ENCODE data around the gene GALNT10.
A peak's percentile ranks its signal among the peaks of the same experiment; 100 is the strongest.

GALNT10 gene

GRCh38 chr5:154203798-154204578 is 13.5 kb downstream of the GALNT10 start:
- DNase-seq = no peak

- no peak for DNase-seq
Observed at GRCh38 chr5:154205441-154206117, 15.0 kb downstream of the GALNT10 start.

DNA sequence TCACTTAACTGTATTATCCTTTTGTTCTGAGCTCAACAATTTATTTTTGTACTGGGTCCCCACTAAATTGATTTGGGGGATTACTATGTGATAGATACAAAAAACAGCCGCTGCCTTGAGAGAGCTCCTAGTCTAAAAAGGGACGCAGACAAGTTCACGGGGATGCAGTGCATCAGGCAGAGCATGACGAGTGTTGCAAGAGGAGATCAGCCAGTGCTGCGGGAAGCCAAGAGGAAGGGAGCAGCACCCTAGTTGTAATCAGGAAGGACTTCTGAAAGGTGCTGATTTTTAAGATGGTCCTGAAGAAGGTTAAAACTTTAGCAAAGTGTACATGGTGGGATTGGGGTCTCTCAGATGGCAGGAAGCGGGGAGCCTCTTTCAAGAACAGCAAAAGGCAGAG is 15.8 kb downstream of the GALNT10 start:
- DNase-seq = no peak

- DNase-seq = no peak
Observed at GRCh38 chr5:154207204-154207603, 16.7 kb downstream of the GALNT10 start.

- no peak for DNase-seq
Observed at GRCh38 chr5:154209591-154210081, 19.1 kb downstream of the GALNT10 start.

- no peak for DNase-seq
Observed at GRCh38 chr5:154210163-154210562, 19.6 kb downstream of the GALNT10 start.

DNA sequence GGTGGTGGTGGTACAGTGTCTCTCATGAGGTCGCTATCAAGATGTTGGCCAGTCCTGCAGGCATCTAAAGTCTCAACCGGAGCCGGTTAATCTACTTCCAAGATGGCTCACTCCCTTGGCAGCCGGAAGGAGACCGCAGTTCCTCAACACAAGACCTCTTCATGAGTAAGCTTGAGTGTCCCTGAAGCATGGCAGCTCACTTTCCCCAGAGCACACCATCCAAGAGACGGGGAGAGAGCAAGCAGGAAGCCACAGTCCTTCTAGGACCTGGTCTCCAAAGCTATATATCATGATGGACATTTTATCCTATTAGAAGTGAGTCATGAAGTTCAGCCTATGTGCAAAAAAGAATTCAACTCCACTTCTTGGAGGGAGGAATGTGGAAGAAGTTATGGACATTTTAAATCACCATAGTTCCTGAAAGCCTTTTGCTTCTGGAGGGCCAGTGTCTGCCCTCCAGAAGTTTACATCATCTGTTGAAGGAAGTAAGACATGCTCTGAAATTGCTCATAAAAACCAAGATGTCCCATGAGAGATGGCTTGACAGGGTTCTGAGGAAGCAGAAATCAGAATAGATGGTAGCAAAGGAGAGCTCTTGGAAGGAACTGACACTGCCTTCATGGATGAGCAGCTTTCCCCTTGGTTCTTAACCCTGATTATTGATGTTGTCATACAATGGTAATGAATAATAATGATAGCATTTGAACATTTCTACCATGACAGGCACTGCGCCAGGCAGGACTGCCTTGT is 21.3 kb downstream of the GALNT10 start:
- DNase-seq = no peak

GRCh38 chr5:154213592-154213991 is 23.1 kb downstream of the GALNT10 start:
- DNase-seq = no peak

DNA sequence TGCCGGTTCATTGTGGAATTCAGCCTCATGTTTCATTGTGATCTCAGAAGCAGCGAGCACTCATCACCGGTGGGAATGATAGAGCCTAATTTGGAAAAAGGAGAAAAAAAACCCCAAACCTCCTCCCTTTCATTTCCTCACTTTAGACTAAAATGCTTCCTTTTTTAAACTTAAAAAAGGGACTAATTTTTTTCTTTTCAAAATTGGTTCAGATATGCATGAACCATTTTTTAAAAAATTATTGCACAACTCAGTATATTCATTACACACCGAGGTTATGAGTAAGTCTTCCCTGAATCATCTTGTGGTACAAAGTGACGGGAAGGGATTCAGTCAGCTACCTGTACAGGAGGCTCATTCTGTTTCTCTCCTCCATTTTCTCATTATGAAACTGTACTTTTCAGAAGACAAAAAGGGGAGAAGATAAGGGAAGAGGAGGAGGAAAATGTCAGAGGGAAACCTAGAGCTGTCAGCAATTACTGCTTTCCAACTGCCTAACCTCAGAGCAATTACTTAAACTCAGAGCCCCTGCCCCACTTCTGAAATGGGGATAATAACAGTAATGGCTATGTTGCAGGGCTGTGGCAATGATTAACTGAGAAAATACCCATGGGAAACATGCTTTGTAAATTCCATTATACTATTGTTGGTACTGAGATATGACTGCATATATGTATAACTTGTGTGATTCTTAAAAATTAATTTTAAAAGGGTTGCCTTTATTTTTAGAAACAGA is 24.0 kb downstream of the GALNT10 start:
- no peak for DNase-seq

DNA sequence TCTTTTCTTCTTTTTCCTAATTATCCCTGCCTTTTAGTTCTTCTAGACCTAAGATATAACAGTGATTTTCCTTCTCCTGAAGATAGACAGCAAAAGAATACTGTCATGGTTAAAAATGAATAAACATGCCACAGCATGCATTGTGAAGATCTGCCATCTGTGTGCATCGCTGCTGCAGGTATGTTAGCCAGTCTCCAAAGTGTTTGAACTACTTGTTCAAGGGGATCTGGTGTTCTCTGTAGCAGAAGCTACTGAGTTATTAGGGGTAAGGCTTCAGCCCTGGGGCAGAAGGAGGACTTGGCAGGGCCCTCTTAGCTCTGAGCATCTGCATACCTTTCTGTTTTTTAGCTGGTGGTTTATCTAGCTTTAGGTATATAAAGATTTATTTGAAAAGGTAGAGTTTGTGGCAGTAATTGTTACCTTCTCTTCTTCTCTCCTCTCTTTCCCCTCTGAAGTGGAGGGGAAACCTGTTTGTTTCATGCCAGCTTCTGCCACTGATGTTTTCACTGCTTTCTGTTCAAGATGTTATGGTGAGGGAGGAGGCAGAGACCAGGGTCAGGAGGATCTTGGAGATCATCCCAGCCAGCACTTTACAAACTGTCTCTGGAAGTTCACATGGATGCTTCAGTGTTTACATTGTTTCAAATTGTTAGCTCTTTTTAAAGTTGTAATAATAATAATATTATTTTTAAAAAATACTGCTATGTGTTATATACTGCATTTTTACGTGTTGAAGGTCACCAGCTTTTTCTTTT is 25.2 kb downstream of the GALNT10 start:
- DNase-seq = no peak

GRCh38 chr5:154217462-154217861 is 26.9 kb downstream of the GALNT10 start:
- no peak for DNase-seq

DNA sequence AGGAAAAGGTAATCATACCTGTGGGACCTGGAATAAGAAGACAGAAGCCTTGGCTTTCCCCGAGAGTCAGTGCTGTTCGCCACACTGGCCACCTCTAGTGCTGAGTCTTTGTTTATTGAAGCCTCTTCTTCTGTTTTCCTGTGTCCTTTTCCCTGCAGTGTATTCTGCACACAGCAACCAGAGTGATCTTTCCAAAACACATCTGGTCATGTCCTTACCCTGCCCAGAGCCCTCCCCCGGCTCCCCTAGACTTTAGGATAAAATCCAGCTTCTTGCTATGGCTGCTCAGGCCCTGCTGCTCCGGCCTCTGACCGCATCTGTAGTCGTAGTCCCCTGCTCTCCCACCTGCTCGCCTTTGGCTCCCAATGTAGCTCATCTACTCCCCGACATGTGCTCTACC is 28.3 kb downstream of the GALNT10 start:
- no peak for DNase-seq

- DNase-seq = no peak
Observed at GRCh38 chr5:154220625-154221024, 30.1 kb downstream of the GALNT10 start.

- peak; percentile 38 for DNase-seq
Observed at GRCh38 chr5:154221371-154221896, 30.9 kb downstream of the GALNT10 start.

- DNase-seq = no peak
Observed at GRCh38 chr5:154222414-154222813, 31.9 kb downstream of the GALNT10 start.

DNA sequence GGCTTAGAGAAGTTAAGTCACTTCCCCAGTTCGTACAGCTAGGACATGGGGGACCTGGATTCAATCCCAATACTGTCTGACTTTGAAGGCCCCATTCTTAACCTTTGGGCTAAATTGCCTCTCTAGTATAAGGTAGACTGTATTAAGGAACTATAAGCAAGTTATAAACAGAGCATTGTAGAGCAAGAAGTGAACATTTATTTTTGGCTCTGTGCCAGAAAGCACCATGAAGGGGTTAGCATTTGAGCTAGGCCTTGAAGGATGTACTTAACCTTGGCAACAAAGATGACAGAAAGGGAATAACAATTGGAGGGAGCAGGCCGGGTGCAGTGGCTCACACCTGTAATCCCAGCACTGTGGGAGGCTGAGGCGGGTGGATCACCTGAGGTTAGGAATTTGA is 32.8 kb downstream of the GALNT10 start:
- DNase-seq = no peak

GRCh38 chr5:154227090-154227489 is 36.6 kb downstream of the GALNT10 start:
- no peak for DNase-seq

DNA sequence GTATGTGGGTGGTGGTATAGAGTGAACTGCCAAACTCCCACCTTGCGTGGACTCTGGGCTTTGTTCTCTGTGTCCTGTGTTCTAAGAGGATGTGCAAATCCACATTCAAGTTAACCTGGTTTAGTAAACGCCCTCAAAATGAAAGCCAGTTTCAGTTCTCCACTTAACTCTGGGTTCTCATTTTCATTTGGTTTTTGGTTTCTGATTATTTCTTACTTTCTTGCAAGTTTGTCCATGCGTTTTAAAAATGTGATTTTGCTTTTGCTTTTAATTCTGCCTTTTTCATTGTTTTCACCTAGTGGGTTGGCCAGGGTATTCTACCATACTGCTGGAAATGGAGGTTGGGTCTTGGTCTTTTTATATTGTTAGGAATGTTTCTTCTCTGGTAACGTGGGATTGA is 38.2 kb downstream of the GALNT10 start:
- no peak for DNase-seq

- DNase-seq = no peak
Observed at GRCh38 chr5:154230526-154230925, 40.0 kb downstream of the GALNT10 start.

DNA sequence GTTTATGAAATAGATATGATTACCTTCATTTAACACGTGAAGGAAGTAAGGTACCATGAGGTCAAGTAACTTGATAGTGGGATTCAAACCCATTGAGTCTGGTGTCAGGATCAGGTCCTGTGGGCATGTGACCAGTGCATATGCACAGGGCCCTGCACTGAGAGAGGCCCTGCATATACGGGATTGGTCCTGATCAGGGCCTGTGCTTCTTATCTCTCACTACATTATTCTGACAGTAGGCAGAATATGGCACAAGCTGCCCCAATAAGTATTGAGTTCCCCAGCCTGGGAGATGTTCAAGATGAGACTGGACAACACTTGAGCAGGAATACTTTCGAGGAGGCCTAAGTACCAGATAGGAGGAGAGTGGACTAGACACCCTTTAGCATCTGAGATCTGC is 44.0 kb downstream of the GALNT10 start:
- DNase-seq = no peak

- DNase-seq = no peak
Observed at GRCh38 chr5:154236011-154236410, 45.5 kb downstream of the GALNT10 start.

Data from effector CD4-positive, alpha-beta T cell (primary cell).